GM18526 (cell line): ENCODE measurements around the gene PHF2.

Experiments used
- POLR2A ChIP-seq: IDR thresholded peaks from 3 replicates; pipeline ENCODE4 v1.6.1; 2011; ENCODE audit not compliant: insufficient read length; ENCODE audit errors: extremely low read depth

The PHF2 gene

DNA sequence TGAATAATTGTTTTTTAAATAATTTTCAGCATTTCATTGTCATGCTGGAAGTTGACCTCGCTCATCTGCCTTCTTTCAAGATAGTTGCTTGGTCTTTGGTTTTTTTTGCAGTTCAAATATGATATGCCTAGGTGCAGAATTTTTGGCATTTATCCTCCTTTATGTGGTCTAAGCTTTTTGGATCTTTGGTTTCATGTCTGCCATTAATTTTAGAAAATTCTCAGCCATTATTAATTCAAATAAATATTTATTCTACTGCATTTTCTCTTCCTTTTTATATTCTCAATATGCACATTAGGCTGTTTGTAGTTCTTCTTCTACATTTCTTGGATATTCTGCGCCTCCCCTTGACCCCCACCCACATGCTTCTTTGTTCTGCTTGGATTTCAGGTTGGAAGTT, 63.6 kb downstream of the PHF2 start:
- no peak for TF ChIP-seq POLR2A

DNA sequence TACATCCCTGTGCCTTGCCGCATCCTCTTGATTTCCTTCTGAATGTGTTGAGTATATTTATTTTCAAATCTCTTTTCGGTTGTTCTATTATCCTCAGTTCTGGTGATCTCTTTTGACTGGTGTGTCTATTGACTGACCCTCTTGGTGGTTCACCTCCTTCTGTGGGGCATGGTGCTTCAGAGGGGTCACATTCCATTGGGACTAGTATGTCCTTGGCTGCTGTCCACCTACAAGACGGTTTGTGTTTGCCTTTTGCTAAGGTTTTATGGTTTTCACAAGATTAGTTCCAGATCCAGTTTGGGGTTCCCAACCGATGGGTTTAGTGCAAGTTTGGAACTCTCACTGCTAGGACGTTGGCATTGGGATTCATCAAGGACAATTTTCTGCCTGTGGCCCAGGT, 66.6 kb downstream of the PHF2 start:
- no peak for TF ChIP-seq POLR2A

DNA sequence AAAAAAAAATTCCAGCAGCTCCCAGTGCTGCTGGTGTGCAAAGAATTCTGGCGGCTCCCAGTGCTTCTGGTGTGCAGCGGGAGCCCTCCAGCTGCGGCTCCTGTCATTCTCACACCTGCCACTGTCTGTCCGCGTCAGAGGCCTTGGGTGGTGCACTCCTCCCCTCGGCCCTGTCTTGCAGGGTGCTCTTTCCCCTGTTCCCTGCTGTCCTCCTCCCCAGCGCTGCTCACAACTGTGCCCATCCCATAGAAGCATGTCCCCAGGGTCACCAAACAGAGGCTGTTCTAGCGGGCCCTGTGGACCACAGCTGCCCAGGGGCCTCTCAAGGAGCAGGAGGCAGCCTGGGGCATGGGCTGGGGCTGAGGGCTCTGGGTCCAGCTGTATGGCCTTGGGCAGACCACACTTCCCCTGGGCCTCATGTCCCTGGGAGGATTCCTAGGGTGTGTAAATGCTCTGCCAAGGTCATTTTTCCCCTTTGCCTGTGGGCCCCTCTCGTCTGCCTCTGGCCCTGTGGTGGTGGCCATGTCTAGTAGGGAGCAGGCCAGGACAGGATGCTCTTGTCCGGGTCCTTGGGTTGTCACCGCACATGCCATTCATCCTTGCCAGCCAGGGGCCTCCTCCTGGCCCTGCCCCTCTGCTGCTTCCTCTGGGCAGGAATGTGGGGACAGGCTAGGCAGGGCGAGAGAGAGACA, 68.2 kb downstream of the PHF2 start:
- no peak for TF ChIP-seq POLR2A

- TF ChIP-seq POLR2A, result no peak
Measured at GRCh38 chr9:93645149-93645889, 68.9 kb downstream of the PHF2 start.

DNA sequence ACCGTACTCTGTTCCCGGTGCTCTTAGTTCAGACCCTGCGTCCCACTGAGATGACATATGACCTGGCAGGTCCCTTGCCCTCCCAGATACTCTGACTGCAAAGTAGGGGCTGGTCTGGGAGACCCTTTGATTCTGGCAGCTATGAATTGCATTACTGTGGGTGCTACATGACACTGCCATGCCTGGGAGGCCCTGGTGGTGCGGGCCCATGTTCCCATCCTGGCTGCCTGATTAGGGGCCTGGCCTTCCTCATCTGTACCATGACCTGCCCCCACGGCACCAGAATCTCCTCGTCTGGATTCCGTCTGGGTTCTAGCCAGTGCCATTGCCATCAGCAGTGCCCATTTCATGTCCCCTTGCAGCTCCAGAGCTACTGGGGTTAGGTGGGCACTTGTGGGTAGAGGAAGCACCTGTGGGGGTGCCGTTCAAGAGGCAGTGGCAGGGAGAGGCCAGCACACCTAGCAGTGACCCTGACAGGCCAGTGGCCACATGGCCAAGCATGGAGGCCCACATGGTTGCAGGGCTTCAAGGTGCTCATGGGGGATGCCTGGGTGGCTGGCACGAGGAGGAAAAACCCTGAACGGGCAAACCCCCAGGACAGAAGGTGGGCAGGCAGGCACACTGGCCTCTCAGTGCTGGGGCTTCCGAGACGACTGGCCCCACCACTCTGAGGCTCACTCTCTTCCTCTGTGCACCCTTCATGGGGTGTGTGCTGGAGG, 69.7 kb downstream of the PHF2 start:
- no peak for TF ChIP-seq POLR2A

DNA sequence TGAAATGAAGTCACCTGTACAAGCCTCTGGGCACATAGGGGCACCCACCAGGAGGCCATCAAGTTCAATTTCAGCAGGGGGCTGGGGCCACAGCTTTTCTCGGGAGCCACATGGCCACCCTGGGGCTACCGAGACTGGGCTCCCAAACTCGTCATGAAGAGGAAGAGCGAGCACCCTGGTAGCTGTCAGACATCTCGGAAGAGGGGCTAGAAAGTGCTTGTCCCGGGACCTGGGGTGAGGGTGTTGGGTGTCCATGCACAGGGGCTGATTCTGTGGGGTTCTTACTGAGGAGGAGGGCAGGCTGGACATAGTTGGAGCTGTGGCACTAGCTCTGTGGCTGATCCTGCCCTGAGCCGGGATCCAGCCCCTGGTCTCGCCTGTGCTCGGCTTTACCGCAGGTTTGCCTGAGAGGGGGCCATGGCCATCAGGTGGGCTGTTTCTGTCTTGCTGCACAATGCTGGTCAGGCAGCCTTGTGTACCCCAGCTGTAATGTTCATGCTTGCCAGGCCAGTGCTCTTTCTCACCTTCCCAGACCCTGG, 70.3 kb downstream of the PHF2 start:
- TF ChIP-seq POLR2A, result no peak

GRCh38 chr9:93648181-93648580, 71.8 kb downstream of the PHF2 start:
- no peak for TF ChIP-seq POLR2A

DNA sequence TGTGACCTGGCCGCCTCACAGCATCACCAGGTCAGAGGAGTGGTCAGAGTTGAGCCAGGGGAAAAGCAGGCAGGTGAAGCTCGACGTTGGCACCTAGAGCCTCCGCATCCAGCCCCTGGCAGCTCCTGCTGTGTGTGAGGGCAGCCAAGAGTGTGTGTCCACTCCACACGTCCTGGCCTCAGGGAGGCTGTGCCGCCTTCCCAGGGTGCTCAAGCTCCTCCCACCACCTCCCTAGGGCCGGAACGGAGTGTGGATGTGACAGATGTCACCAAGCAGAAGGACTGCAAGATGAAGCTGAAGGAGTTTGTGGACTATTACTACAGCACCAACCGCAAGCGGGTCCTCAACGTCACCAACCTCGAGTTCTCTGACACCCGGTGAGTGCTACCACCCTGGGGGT, 72.5 kb downstream of the PHF2 start:
- no peak for TF ChIP-seq POLR2A

- no peak for TF ChIP-seq POLR2A
Measured at GRCh38 chr9:93649610-93650261, 73.4 kb downstream of the PHF2 start.

DNA sequence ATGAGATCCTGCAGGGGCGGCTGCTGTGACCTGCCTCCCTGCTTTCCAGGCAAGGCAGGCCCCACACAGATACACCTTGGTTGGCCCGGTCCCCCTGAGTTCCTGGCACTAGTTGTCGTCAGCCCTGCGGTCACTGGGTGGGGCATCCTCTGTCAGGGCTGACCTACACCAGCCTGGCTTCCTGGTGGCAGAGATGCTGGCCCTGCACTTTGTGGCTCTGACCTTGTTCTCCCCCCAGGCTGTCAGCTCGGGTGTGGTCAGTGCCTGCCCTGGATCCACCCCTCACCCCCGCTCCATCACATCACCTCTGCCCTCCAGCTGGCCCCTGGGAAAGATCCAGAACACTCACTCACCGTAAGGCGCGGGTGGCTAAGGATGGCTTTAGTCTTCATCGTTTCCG, 74.1 kb downstream of the PHF2 start:
- TF ChIP-seq POLR2A, result no peak

DNA sequence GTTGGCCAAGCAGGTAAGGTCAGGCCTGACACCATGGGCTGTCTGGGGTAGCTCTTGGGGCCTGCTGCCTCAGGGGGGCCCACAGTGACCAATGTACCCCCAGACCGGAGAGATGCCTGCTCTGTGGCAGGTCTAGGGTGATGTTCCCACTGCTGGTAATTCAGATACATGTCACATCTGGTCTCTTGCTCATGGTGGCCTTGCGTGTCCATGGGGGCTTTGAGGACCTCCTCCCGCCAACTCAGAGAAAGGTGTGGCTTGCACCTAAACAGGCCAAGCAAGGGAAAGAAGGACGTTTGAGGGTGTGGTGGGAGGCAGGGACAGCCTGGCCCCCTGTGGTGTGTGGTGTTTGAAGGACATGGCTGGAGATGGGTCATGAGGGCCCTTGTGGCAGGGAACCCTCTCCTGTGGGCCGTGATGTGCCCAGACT, 75.2 kb downstream of the PHF2 start:
- TF ChIP-seq POLR2A, result no peak

DNA sequence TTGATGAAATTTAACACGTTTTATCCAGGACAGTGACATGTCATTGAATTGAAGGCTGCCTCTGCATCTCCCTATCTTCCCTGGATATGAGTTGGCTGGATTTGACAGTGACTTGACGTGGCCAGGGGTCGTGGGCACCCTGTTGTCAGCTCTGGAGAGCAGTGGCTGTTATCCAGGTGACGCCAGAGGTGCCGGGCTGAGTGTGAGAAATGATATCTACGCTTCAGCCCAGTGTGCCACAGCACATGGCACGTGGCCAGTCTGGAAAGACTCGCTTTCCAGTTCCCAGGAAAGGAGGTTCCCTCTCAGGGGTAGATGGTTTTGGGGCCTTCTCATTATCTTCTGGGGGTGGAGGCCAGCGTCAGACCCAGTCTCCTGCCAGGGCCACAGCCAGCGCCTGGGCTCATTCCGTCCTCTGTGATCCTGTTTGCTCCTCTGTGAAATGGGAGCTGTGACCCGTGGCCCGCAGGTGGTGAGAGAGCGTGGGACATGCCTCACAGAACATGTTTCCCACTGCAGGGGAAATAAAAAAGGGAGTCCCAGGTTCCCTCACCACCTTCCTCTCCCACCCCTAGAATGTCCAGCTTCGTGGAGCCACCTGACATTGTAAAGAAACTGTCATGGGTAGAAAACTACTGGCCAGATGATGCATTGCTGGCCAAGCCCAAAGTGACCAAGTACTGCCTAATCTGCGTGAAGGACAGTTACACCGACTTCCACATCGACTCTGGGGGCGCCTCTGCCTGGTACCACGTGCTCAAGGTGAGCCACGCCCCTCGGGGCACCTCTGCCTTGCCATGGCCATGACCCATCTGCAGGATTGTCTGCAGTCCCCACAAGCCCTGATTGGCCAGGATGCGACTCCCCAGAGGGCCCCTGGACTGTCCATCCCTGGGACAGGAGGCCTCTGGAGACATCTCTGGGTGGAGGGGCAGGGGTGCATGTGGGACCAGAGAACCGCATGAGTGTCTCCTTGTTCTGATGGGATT, 76.5 kb downstream of the PHF2 start:
- TF ChIP-seq POLR2A, result no peak

DNA sequence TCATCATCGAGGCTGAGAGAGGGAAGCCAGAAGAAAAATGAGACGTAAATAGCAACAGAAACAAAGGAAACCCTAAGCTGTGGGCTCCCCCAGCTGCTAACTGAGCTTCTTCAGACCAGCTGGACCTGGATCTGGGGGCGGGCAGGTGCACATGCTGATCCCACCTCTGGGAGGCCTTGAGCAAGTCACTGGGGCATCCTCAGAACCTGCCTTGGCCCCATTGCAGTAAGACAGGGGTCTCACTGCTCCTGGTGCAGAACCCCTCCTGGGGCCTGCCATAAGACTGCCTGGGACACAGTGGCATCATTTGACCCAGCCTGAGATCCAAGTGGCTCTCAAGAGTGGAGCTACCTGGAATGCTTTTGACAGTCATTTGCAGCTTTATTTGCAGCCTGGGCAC, 77.4 kb downstream of the PHF2 start:
- TF ChIP-seq POLR2A, result no peak

- no peak for TF ChIP-seq POLR2A
Measured at GRCh38 chr9:93654351-93654961, 78.1 kb downstream of the PHF2 start.
